H1 (cell line): Measurements from ENCODE around the gene FBH1. TPM values are rescaled to one million over a fixed set of nuclear protein-coding genes. Genes with fewer than 3 reads are reported as not detected.
A peak's percentile ranks its signal among the peaks of the same experiment; 100 is the strongest.

Experiments used
- CTCF ChIA-PET: fragments of 300-600 bp; sonication (Branson Sonifier 250); formaldehyde crosslinking; loops from one replicate; lab custom pipeline; 2021; ENCODE audit not compliant: partially characterized antibody; lab: Charles Lee
- POLR2A ChIA-PET: fragments of 300-600 bp; sonication (Branson Sonifier 250); formaldehyde crosslinking; loops from one replicate; lab custom pipeline; 2021; ENCODE audit warnings: inconsistent platforms; ENCODE audit not compliant: partially characterized antibody; lab: Charles Lee
- DNase-seq, 2 experiments: peaks; one replicate each; pipeline versions ENCODE4 v3.0.0 to v3.0.0-alpha.2; 2010 to 2022; ENCODE audit warnings: low spot score in 2 of 2, low read depth in 1 of 2, mixed read lengths in 1 of 2
- FAIRE-seq: peaks from 2 replicates; lab custom pipeline; 2011; peaks lifted over from hg19 to GRCh38; lab: Jason Lieb, UNC
- H2AFZ ChIP-seq: 2 replicates; pipeline ENCODE4 v1.8.1; 2012; ENCODE audit warnings: low read length, inconsistent platforms
- H2AK5ac ChIP-seq: 2 replicates; pipeline ENCODE4 v1.6.1; 2013; ENCODE audit warnings: low read depth, low read length
- H2BK120ac ChIP-seq: replicated peaks from 2 replicates; pipeline ENCODE3; 2013; ENCODE audit warnings: low read depth, low read length, inconsistent platforms
- H2BK12ac ChIP-seq: 2 replicates; pipeline ENCODE4 v1.6.1; 2013; ENCODE audit warnings: low read depth, low read length
- H2BK15ac ChIP-seq: 2 replicates; pipeline ENCODE4 v1.6.1; 2013; ENCODE audit warnings: low read length
- H2BK20ac ChIP-seq: 2 replicates; pipeline ENCODE4 v1.6.1; 2013; ENCODE audit warnings: low read length
- H2BK5ac ChIP-seq: 2 replicates; pipeline ENCODE4 v1.6.1; 2013; ENCODE audit warnings: low read depth, low read length
- H3K14ac ChIP-seq: 2 replicates; pipeline ENCODE4 v1.6.1; 2013; ENCODE audit warnings: inconsistent platforms; ENCODE audit not compliant: insufficient read length
- H3K18ac ChIP-seq: 2 replicates; pipeline ENCODE4 v1.6.1; 2013; ENCODE audit warnings: low read length; ENCODE audit errors: extremely low read depth
- H3K23ac ChIP-seq: 2 replicates; pipeline ENCODE4 v1.6.1; 2013; ENCODE audit warnings: inconsistent platforms; ENCODE audit not compliant: insufficient read length
- H3K23me2 ChIP-seq: 2 replicates; pipeline ENCODE4 v1.6.1; 2013; ENCODE audit warnings: low read depth, low read length
- H3K27ac ChIP-seq: 2 replicates; pipeline ENCODE4 v1.6.1; 2011; ENCODE audit warnings: low read depth, low read length, inconsistent platforms
- H3K27me3 ChIP-seq, 4 experiments: replicated peaks in 1 of 4; 1 replicate in 1 of 4; 2 replicates in 3 of 4; pipeline versions ENCODE4 v1.6.1 to v1.8.1; 2011 to 2013; ENCODE audit warnings: low read length in 3 of 4, mild to moderate bottlenecking in 3 of 4, inconsistent platforms in 2 of 4, mixed read lengths in 2 of 4, moderate library complexity in 1 of 4; ENCODE audit not compliant: control insufficient read depth in 3 of 4, insufficient read depth in 3 of 4; ENCODE audit errors: extremely low read depth in 1 of 4
- H3K36me3 ChIP-seq, 4 experiments: 2 replicates each; pipeline versions ENCODE4 v1.6.1 to v1.8.1; 2011 to 2013; ENCODE audit warnings: mild to moderate bottlenecking in 4 of 4, low read length in 3 of 4, moderate library complexity in 2 of 4, control low read depth in 1 of 4, inconsistent platforms in 1 of 4; ENCODE audit not compliant: insufficient read depth in 4 of 4, control insufficient read depth in 2 of 4
- H3K4ac ChIP-seq: replicated peaks from 2 replicates; pipeline ENCODE3; 2013; ENCODE audit warnings: low read length, low read depth, mixed read lengths, inconsistent platforms; ENCODE audit not compliant: insufficient read length
- H3K4me1 ChIP-seq, 4 experiments: replicated peaks in 1 of 4; 1 replicate in 1 of 4; 2 replicates in 3 of 4; pipeline versions ENCODE4 v1.6.1 to v1.8.1; 2011 to 2013; ENCODE audit warnings: low read length in 3 of 4, inconsistent platforms in 2 of 4, mixed read lengths in 1 of 4; ENCODE audit not compliant: insufficient read depth in 4 of 4, control insufficient read depth in 3 of 4
- H3K4me2 ChIP-seq, 2 experiments: 2 replicates each; pipeline versions ENCODE4 v1.6.1 to v1.8.1; 2011 to 2013; ENCODE audit warnings: low read depth in 2 of 2, low read length in 2 of 2, control low read depth in 1 of 2, inconsistent platforms in 1 of 2, mild to moderate bottlenecking in 1 of 2; ENCODE audit not compliant: insufficient read depth in 1 of 2
- H3K4me3 ChIP-seq, 4 experiments: fragments of 200-600, 300-600 bp in 1 of 4; sonication (generic), shearing (Covaris generic), sonication (Bioruptor Twin) in 1 of 4; 2 replicates each; pipeline versions ENCODE4 v1.5.1 to v1.8.1; 2011 to 2016; ENCODE audit warnings: low read length in 4 of 4, low read depth in 3 of 4, control low read depth in 2 of 4, inconsistent platforms in 2 of 4, mild to moderate bottlenecking in 2 of 4, mixed read lengths in 1 of 4, moderate library complexity in 1 of 4; ENCODE audit not compliant: insufficient read depth in 2 of 4; ENCODE audit errors: extremely low read depth in 1 of 4
- H3K56ac ChIP-seq: replicated peaks from 2 replicates; pipeline ENCODE3; 2013; ENCODE audit warnings: low read depth, mild to moderate bottlenecking, mixed read lengths, low read length, inconsistent platforms; ENCODE audit not compliant: insufficient read length
- H3K79me1 ChIP-seq: 2 replicates; pipeline ENCODE4 v1.6.1; 2013; ENCODE audit warnings: low read depth, low read length, control low read depth
- H3K79me2 ChIP-seq, 2 experiments: 2 replicates each; pipeline versions ENCODE4 v1.6.1 to v1.8.1; 2012 to 2013; ENCODE audit warnings: low read length in 2 of 2, mild to moderate bottlenecking in 2 of 2, inconsistent platforms in 1 of 2; ENCODE audit not compliant: insufficient read depth in 2 of 2, control insufficient read depth in 1 of 2
- H3K9ac ChIP-seq, 4 experiments: replicated peaks in 1 of 4; 1 replicate in 1 of 4; 2 replicates in 3 of 4; pipeline versions ENCODE4 v1.6.1 to v1.8.1; 2011 to 2013; ENCODE audit warnings: low read depth in 3 of 4, low read length in 3 of 4, control low read depth in 2 of 4, mild to moderate bottlenecking in 2 of 4, moderate library complexity in 2 of 4, inconsistent platforms in 1 of 4; ENCODE audit errors: extremely low read depth in 1 of 4
- H3K9me3 ChIP-seq, 2 experiments: 2 replicates each; pipeline versions ENCODE4 v1.6.1 to v1.8.1; 2012 to 2013; ENCODE audit warnings: mild to moderate bottlenecking in 2 of 2, moderate library complexity in 2 of 2, control low read depth in 1 of 2, inconsistent platforms in 1 of 2, low read depth in 1 of 2, low read length in 1 of 2, mixed read lengths in 1 of 2; ENCODE audit not compliant: insufficient read depth in 2 of 2
- H4K20me1 ChIP-seq, 2 experiments: replicated peaks in 1 of 2; 2 replicates each; pipeline versions ENCODE3 to v1.8.1; 2011 to 2013; ENCODE audit warnings: inconsistent platforms in 2 of 2, low read length in 2 of 2, mild to moderate bottlenecking in 1 of 2; ENCODE audit not compliant: insufficient read depth in 2 of 2, control insufficient read depth in 1 of 2
- H4K5ac ChIP-seq: 2 replicates; pipeline ENCODE4 v1.6.1; 2013; ENCODE audit warnings: low read length, low read depth, mixed read lengths, inconsistent platforms; ENCODE audit not compliant: insufficient read length
- H4K8ac ChIP-seq: 2 replicates; pipeline ENCODE4 v1.8.0; 2013; ENCODE audit warnings: mild to moderate bottlenecking, moderate library complexity, low read length, inconsistent platforms; ENCODE audit not compliant: insufficient read depth; ENCODE audit errors: extremely low read depth
- H4K91ac ChIP-seq: replicated peaks from 2 replicates; pipeline ENCODE3; 2013; ENCODE audit warnings: low read length, mixed read lengths, inconsistent platforms; ENCODE audit not compliant: insufficient read length
- ASH2L ChIP-seq: fragments of 200-600, 300-600 bp; sonication (generic); IDR thresholded peaks from one replicate; pipeline ENCODE4 v1.7.1; 2017; ENCODE audit warnings: low read length
- BACH1 ChIP-seq: IDR thresholded peaks from 2 replicates; pipeline ENCODE4 v1.6.1; 2012; ENCODE audit warnings: low read length, improper control_type of control experiment
- BRCA1 ChIP-seq: IDR thresholded peaks from 2 replicates; pipeline ENCODE4 v1.6.1; 2012; ENCODE audit warnings: low read depth, low read length, improper control_type of control experiment
- CBX8 ChIP-seq: fragments of 300-800, 300-1000 bp; sonication (generic); IDR thresholded peaks from 2 replicates; pipeline ENCODE4 v1.7.1; 2016; ENCODE audit warnings: low read depth, low read length, borderline replicate concordance
- CTCF ChIP-seq, 3 experiments: IDR thresholded peaks; 1 replicate in 2 of 3; 2 replicates in 1 of 3; pipeline versions ENCODE4 v1.5.1 to v1.6.1; 2011; ENCODE audit warnings: low read length in 3 of 3, mild to moderate bottlenecking in 3 of 3, inconsistent platforms in 2 of 3, low read depth in 1 of 3, moderate library complexity in 1 of 3; ENCODE audit not compliant: insufficient read depth in 1 of 3; ENCODE audit errors: control extremely low read depth in 1 of 3
- HDAC2 ChIP-seq, 2 experiments: fragments of 300-600 bp in 1 of 2; sonication (generic) in 1 of 2; IDR thresholded peaks; 2 replicates each; pipeline ENCODE4 v1.6.1; 2011 to 2012; ENCODE audit warnings: low read depth in 2 of 2, low read length in 2 of 2, mild to moderate bottlenecking in 2 of 2, moderate library complexity in 2 of 2, borderline replicate concordance in 1 of 2, inconsistent platforms in 1 of 2
- KDM4A ChIP-seq: IDR thresholded peaks from one replicate; pipeline ENCODE4 v1.7.1; 2012; ENCODE audit warnings: low read depth, mild to moderate bottlenecking, moderate library complexity, low read length, inconsistent platforms; ENCODE audit not compliant: severe bottlenecking
- PHF8 ChIP-seq: fragments of 200-600 bp; sonication (generic); conservative IDR thresholded peaks from 2 replicates; pipeline ENCODE4 v1.7.1; 2012; ENCODE audit warnings: low read depth, mild to moderate bottlenecking, inconsistent platforms, low read length, moderate library complexity
- POU5F1 ChIP-seq: IDR thresholded peaks from 2 replicates; pipeline ENCODE4 v1.6.1; 2011; ENCODE audit warnings: low read depth, mild to moderate bottlenecking, low read length, moderate library complexity
- RNF2 ChIP-seq: fragments of 200-900, 300-1000 bp; sonication (generic); IDR thresholded peaks from 2 replicates; pipeline ENCODE4 v1.7.1; 2016; ENCODE audit warnings: borderline replicate concordance, low read depth, mild to moderate bottlenecking, antibody characterized with exemption, low read length; ENCODE audit not compliant: poor library complexity, severe bottlenecking; ENCODE audit errors: missing control alignments
- ZNF274 ChIP-seq: IDR thresholded peaks from 2 replicates; pipeline ENCODE4 v1.7.0; 2012; ENCODE audit warnings: low read length, borderline replicate concordance; ENCODE audit errors: extremely low read depth
- WGBS, 2 experiments: shearing (Covaris generic) in 1 of 2; methylation state at CpG; one replicate each; pipeline versions ENCODE4 v1.1.6 to v1.1.7; 2013 to 2015; ENCODE audit warnings: low lambda C conversion rate in 2 of 2, mixed read lengths in 2 of 2, inconsistent platforms in 1 of 2, low coverage in 1 of 2, missing lambda C conversion rate in 1 of 2; ENCODE audit not compliant: insufficient replicate concordance in 2 of 2, insufficient coverage in 1 of 2, insufficient read length in 1 of 2; ENCODE audit errors: extremely low coverage in 1 of 2, missing lambda C conversion rate in 1 of 2; 5-methylcytosine and 5-hydroxymethylcytosine counted together
- polyA plus RNA-seq, 7 experiments: library from polyadenylated mRNA; depleted of rRNA in 3 of 7; stranded (reverse) in 5 of 7; unstranded in 2 of 7; fragments of >200 nt in 5 of 7; fragments of 200-250 nt in 2 of 7; gene quantifications; 1 replicate in 5 of 7; 2 replicates in 1 of 7; 4 replicates in 1 of 7; pipeline versions ENCODE4 v1.2.1 to v1.2.3, GENCODE V29; 2011 to 2013; ENCODE audit warnings: missing spikeins in 2 of 7, mixed read lengths in 2 of 7
- total RNA-seq: library from RNA; stranded (reverse); fragmentation: NEBNext Ultra II Directional; extraction: Animal tissue kit (Norgen Biotek cat#: 25700); gene quantifications from 2 replicates; pipeline ENCODE4 v1.2.1, GENCODE V29; 2021

FBH1 gene
- total and polyA plus RNA-seq, 2 of the 8 experiments (the other 6 are each of a cell fraction or from before 2014, with no cell fraction given), result 31.1 to 51.8 TPM

DNA sequence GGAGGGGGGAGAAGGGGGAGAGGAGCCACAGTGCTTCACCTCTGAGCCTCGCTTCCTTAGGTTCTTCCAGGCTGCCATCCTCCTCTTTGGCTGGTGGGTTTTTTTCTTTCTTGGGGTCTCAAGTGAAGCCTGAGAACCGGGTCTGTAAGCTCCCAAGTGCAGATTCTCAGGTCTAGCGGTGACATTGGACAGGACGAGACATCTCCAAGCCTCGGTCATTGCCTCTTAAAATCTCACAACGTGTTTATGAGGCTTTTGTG is 88.1 kb downstream of the FBH1 start:
- no peak overlapping the region for H3K18ac ChIP-seq
- peak overlapping the region; percentile 75 to 80 (median 79) for H3K4me3 ChIP-seq
- no peak overlapping the region for H3K9ac ChIP-seq
- H2BK20ac ChIP-seq, result no peak overlapping the region
- no peak overlapping the region for H3K27ac ChIP-seq
- peaks cover 0 to 2% of the 10 kb centered on the region in 2 experiments for H4K20me1 ChIP-seq
- 17% methylated on average over 6 of the region's 6 CpGs; no CpG with 5 or more reads in 1 of the 2 experiments for WGBS, 2 experiments
- H3K56ac ChIP-seq, result no peak overlapping the region
- H4K8ac ChIP-seq, result no peak overlapping the region
- DNase-seq, result no peak
- peaks cover 14% of the 10 kb centered on the region for H3K23me2 ChIP-seq
- H3K4me2 ChIP-seq, result peak overlapping the region; percentile 77 to 90
- no peaks in the 10 kb centered on the region for H3K79me2 ChIP-seq
- no peaks in the 10 kb centered on the region for H3K9me3 ChIP-seq
- H3K79me1 ChIP-seq, result no peaks in the 10 kb centered on the region
- no peak overlapping the region for H2BK15ac ChIP-seq
- no peak for FAIRE-seq
- no peak overlapping the region for H2AK5ac ChIP-seq
- H3K4ac ChIP-seq, result no peak overlapping the region
- CTCF ChIA-PET, result interaction anchor here (0.6 to 1.2 kb wide), 2 partner anchors 26 to 224 kb away, joined by 3 to 4 read pairs; partner anchors contain the start of gene PFKFB3
- no peaks in the 10 kb centered on the region for H3K36me3 ChIP-seq
- POLR2A ChIA-PET, result interaction anchor here (2.1 kb wide), 1 partner anchor 225 kb away, joined by 6 read pairs; the partner anchor contains the start of gene PFKFB3
- H3K4me1 ChIP-seq, result peaks cover 0 to 3% (median 1%) of the 10 kb centered on the region in 4 experiments; a peak in 2 of 7 replicates
- peaks cover 3 to 43% (median 36%) of the 10 kb centered on the region in 4 experiments for H3K27me3 ChIP-seq
- H2AFZ ChIP-seq, result peak overlapping the region; percentile 80; the same call in 1 of the 2 replicates
- no peak overlapping the region for H3K23ac ChIP-seq
- no peak overlapping the region for H4K91ac ChIP-seq
- no peak overlapping the region for H3K14ac ChIP-seq
- no peak overlapping the region for H2BK12ac ChIP-seq
- H2BK120ac ChIP-seq, result no peak overlapping the region
- H4K5ac ChIP-seq, result no peak overlapping the region
- no peak overlapping the region for H2BK5ac ChIP-seq
- TF ChIP-seq ZNF274, result no peak
- TF ChIP-seq CBX8, result no peak
- no peak for TF ChIP-seq HDAC2 (IDR thresholded peaks at IDR 0.05; ENCODE audit: borderline replicate concordance in 1 of 2, low read depth in 2 of 2, low read length in 2 of 2)
- TF ChIP-seq BACH1, result no peak
- no peak for TF ChIP-seq ASH2L
- TF ChIP-seq PHF8, result no peak
- no peak for TF ChIP-seq KDM4A
- TF ChIP-seq POU5F1, result no peak
- TF ChIP-seq BRCA1, result no peak
- TF ChIP-seq CTCF (IDR thresholded peaks at IDR 0.05; ENCODE audit: control extremely low read depth in 1 of 3, insufficient read depth in 1 of 3, low read depth in 1 of 3, low read length in 3 of 3), result no peak
- no peak for TF ChIP-seq RNF2
